Breast epithelium (tissue), 4 donors: ENCODE measurements around the gene EXOC3L1. TPM values are rescaled to one million over a fixed set of nuclear protein-coding genes. Genes with fewer than 3 reads are reported as not detected.

ENCODE experiments used
- DNase-seq, 2 donors: peaks; one replicate each; pipeline ENCODE4 v3.0.0-alpha.2; 2019; ENCODE audit warnings: low spot score in 2 of 2
- H3K27ac ChIP-seq, 2 donors: fragments of 200-600 bp; sonication (generic) in 1 of 2; one replicate each; pipeline ENCODE4 v1.5.1; 2016 to 2019; ENCODE audit warnings: mild to moderate bottlenecking in 1 of 2
- H3K27me3 ChIP-seq, 2 donors: fragments of 200-600 bp; sonication (generic) in 1 of 2; one replicate each; pipeline versions ENCODE4 v1.5.1 to v1.6.0; 2017 to 2019; ENCODE audit warnings: control low read depth in 1 of 2, mild to moderate bottlenecking in 1 of 2
- H3K36me3 ChIP-seq: fragments of 200-600 bp; one replicate; pipeline ENCODE4 v1.5.1; 2019
- H3K4me1 ChIP-seq, 2 donors: fragments of 200-600 bp; sonication (generic); one replicate each; pipeline ENCODE4 v1.5.1; 2016 to 2019; ENCODE audit warnings: control low read depth in 1 of 2
- H3K4me3 ChIP-seq, 3 donors: fragments of 200-600 bp; sonication (generic); 1 replicate in 2 of 3; 2 replicates in 1 of 3; pipeline ENCODE4 v1.5.1; 2016 to 2019; ENCODE audit warnings: mild to moderate bottlenecking in 3 of 3, moderate library complexity in 2 of 3
- H3K9me3 ChIP-seq, 2 donors: fragments of 200-600 bp; sonication (generic) in 1 of 2; one replicate each; pipeline ENCODE4 v1.5.1; 2016 to 2019; ENCODE audit warnings: control low read depth in 1 of 2
- CTCF ChIP-seq, 3 donors: fragments of 450-650 bp; IDR thresholded peaks; one replicate each; pipeline ENCODE4 v1.5.1; 2016 to 2017; ENCODE audit warnings: antibody characterized with exemption in 3 of 3, mild to moderate bottlenecking in 3 of 3, moderate library complexity in 3 of 3
- POLR2A ChIP-seq: fragments of 450-650 bp; IDR thresholded peaks from one replicate; pipeline ENCODE4 v1.6.1; 2016; ENCODE audit warnings: antibody characterized with exemption, mild to moderate bottlenecking, moderate library complexity
- POLR2AphosphoS5 ChIP-seq, 3 donors: sonication (generic); formaldehyde crosslinking; IDR thresholded peaks; one replicate each; pipeline ENCODE4 v1.6.1; 2017; ENCODE audit warnings: antibody characterized with exemption in 3 of 3
- intact Hi-C: fragments of 100-400 bp; cut with DNase I; formaldehyde crosslinking; loops from one replicate; pipeline ENCODE4 v1.15.1; 2023; ENCODE audit warnings: low total_unique reads
- total RNA-seq, 3 donors: library from RNA; depleted of rRNA; stranded (reverse); fragments of >200 nt; gene quantifications; one replicate each; pipeline ENCODE4 v1.1.0, GENCODE V29; 2016

EXOC3L1 gene
- total RNA-seq, 3 donors from 2014 or later, result 1.1 to 3.6 (median 2.2) TPM

- H3K9me3 ChIP-seq, result no peaks in the 10 kb centered on the region
- H3K27me3 ChIP-seq, result no peaks in the 10 kb centered on the region
- intact Hi-C loops, result loop anchor here (10.0 kb wide), 2 partner anchors 148 to 178 kb away; partner anchors contain the start of gene CES3
- H3K4me3 ChIP-seq, result no peak overlapping the region
- peaks cover 11% of the 10 kb centered on the region for H3K36me3 ChIP-seq
- no peak overlapping the region for H3K27ac ChIP-seq
- no peaks in the 10 kb centered on the region for H3K4me1 ChIP-seq
- TF ChIP-seq POLR2AphosphoS5 (IDR thresholded peaks at IDR 0.05) (no peak), POLR2A (no peak), CTCF (IDR thresholded peaks at IDR 0.05) (no peak)
- DNase-seq, result peak in 1 of 2 donors; percentile 33
These were observed 47.6 kb downstream of the EXOC3L1 start for GRCh38 chr16:67142342-67142741.

GRCh38 chr16:67141391-67141790, 48.5 kb downstream of the EXOC3L1 start:
- peaks cover 11% of the 10 kb centered on the region for H3K36me3 ChIP-seq

GRCh38 chr16:67137605-67138004, 52.3 kb downstream of the EXOC3L1 start:
- Histone ChIP-seq H3K4me3 (no peak overlapping the region), H3K27ac (no peak overlapping the region), H3K36me3 (peaks cover 7% of the 10 kb centered on the region), H3K27me3 (no peaks in the 10 kb centered on the region), H3K4me1 (no peaks in the 10 kb centered on the region), H3K9me3 (no peaks in the 10 kb centered on the region)
- no peak for TF ChIP-seq CTCF (IDR thresholded peaks at IDR 0.05)
- no peak for TF ChIP-seq POLR2AphosphoS5 (IDR thresholded peaks at IDR 0.05)
- no peak for TF ChIP-seq POLR2A
- no peak for DNase-seq
- intact Hi-C loops, result no loop called here

More at GRCh38 chr16:67141391-67141790, 48.5 kb downstream of the EXOC3L1 start:
- no peak overlapping the region for H3K4me3 ChIP-seq
- no peak for TF ChIP-seq CTCF (IDR thresholded peaks at IDR 0.05)
- no peak for TF ChIP-seq POLR2A
- TF ChIP-seq POLR2AphosphoS5 (IDR thresholded peaks at IDR 0.05), result no peak
- no peaks in the 10 kb centered on the region for H3K27me3 ChIP-seq
- no peaks in the 10 kb centered on the region for H3K4me1 ChIP-seq
- H3K9me3 ChIP-seq, result no peaks in the 10 kb centered on the region
- intact Hi-C loops, result loop anchor here (10.0 kb wide), 2 partner anchors 147 to 177 kb away; partner anchors contain the start of gene CES3
- no peak for DNase-seq
- no peak overlapping the region for H3K27ac ChIP-seq

Other genes with a start within 250 kb of the EXOC3L1 start
- gene CES3, start 228.9 kb downstream of the EXOC3L1 start, total RNA-seq, result 1 to 10 TPM in 2 of 3 donors, under 1 TPM in 1; 0.29 to 5.9 (median 2.1) TPM
- gene CES4A, start 201.5 kb downstream of the EXOC3L1 start, total RNA-seq, result 10 to 100 TPM in 2 of 3 donors, 1 to 10 TPM in 1; 9.0 to 19.6 (median 11.1) TPM
- gene CBFB, start 161.0 kb downstream of the EXOC3L1 start, total RNA-seq, result 10 to 100 TPM; 48.5 to 69.1 (median 52.3) TPM
- 10 to 100 TPM; 17.8 to 31.8 (median 27.1) TPM for gene PHAF1, start 80.2 kb downstream of the EXOC3L1 start, total RNA-seq
- gene B3GNT9, start 39.1 kb downstream of the EXOC3L1 start, total RNA-seq, result 10 to 100 TPM in 2 of 3 donors, 1 to 10 TPM in 1; 7.8 to 13.3 (median 11.1) TPM
- gene TRADD, start 30.2 kb downstream of the EXOC3L1 start, total RNA-seq, result 10 to 100 TPM; 35.1 to 42.6 (median 36.4) TPM
- gene FBXL8, start 30.2 kb downstream of the EXOC3L1 start, total RNA-seq, result 10 to 100 TPM; 19.5 to 60.0 (median 40.1) TPM
- gene HSF4, start 25.4 kb downstream of the EXOC3L1 start, total RNA-seq, result 100 to 1,000 TPM in 1 of 3 donors, 10 to 100 TPM in 2; 46.9 to 113 (median 62.5) TPM
- gene NOL3, start 19.6 kb downstream of the EXOC3L1 start, total RNA-seq, result 10 to 100 TPM; 39.7 to 87.7 (median 45.9) TPM
- 10 to 100 TPM; 10.9 to 13.4 (median 11.6) TPM for gene MATCAP1, start 6.2 kb downstream of the EXOC3L1 start, total RNA-seq
- gene E2F4, start 2.0 kb upstream of the EXOC3L1 start, total RNA-seq, result 10 to 100 TPM; 74.1 to 86.9 (median 76.1) TPM
- gene ELMO3, start 9.0 kb upstream of the EXOC3L1 start, total RNA-seq, result 10 to 100 TPM in 2 of 3 donors, 1 to 10 TPM in 1; 1.1 to 35.0 (median 19.7) TPM
- 10 to 100 TPM; 35.2 to 46.2 (median 44.2) TPM for gene TMEM208, start 37.0 kb upstream of the EXOC3L1 start, total RNA-seq
- gene FHOD1, start 57.3 kb upstream of the EXOC3L1 start, total RNA-seq, result 10 to 100 TPM; 19.3 to 25.9 (median 22.6) TPM
- 1 to 10 TPM in 2 of 3 donors, under 1 TPM in 1; 0.96 to 2.3 (median 1.3) TPM for gene SLC9A5, start 58.8 kb upstream of the EXOC3L1 start, total RNA-seq
- gene PLEKHG4, start 89.4 kb upstream of the EXOC3L1 start, total RNA-seq, result 10 to 100 TPM; 15.0 to 26.2 (median 19.8) TPM
- 1 to 10 TPM in 1 of 3 donors, not detected in 2; 1.0 TPM for gene KCTD19, start 136.6 kb upstream of the EXOC3L1 start, total RNA-seq
- gene LRRC36, start 136.7 kb upstream of the EXOC3L1 start, total RNA-seq, result 1 to 10 TPM in 1 of 3 donors, under 1 TPM in 2; 0.16 to 3.3 (median 0.59) TPM
- gene TPPP3, start 203.4 kb upstream of the EXOC3L1 start, total RNA-seq, result 1 to 10 TPM; 1.3 to 6.9 (median 3.6) TPM
- 10 to 100 TPM; 17.4 to 20.3 (median 19.3) TPM for gene ZDHHC1, start 226.3 kb upstream of the EXOC3L1 start, total RNA-seq
- 10 to 100 TPM in 2 of 3 donors, under 1 TPM in 1; 0.32 to 66.9 (median 10.2) TPM for gene HSD11B2, start 241.0 kb upstream of the EXOC3L1 start, total RNA-seq